HL-60 (cell line): ENCODE measurements around the gene RPL12.

ENCODE experiments used
- CTCF ChIP-seq: IDR thresholded peaks from one replicate; pipeline ENCODE4 v1.5.1; 2011; ENCODE audit warnings: low read length, control low read depth, inconsistent platforms; ENCODE audit not compliant: insufficient read depth
- REST ChIP-seq: IDR thresholded peaks from 2 replicates; pipeline ENCODE4 v1.6.1; 2012; ENCODE audit warnings: low read depth; ENCODE audit not compliant: insufficient replicate concordance

- TF ChIP-seq CTCF = no peak
- no peak for TF ChIP-seq REST
These were observed 51.4 kb downstream of the RPL12 start for GRCh38 chr9:127399736-127400269.
